GM12801 (cell line): ENCODE results near the gene LRRC71.

ENCODE experiments used
- TF ChIP-seq, protein P1 (sequence below): IDR thresholded peaks from one replicate; pipeline ENCODE4 v1.5.1; 2011; ENCODE audit warnings: control low read depth; ENCODE audit not compliant: insufficient read length; ENCODE audit errors: extremely low read depth

LRRC71 gene

DNA sequence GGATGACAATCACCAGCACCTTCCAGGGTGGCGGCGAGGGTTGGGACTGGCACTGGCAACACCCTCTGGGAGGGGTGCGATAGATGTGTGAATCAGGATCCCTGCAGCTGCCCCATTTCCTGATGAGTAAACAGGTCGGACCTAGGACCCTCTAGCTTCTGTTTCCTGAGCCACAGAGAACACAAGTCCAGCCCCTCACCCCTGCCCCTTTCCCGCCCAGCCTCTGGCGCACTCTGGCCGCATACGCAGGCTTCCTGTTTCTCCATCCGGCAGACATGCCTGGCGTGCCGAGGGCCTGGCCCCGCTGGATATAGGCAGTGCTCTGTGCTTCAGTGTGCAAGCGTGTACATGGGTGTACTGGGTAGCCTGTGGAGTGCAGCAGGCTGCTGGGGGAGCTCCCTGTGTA lies 22.3 kb upstream of the LRRC71 start:
- TF ChIP-seq, protein P1, sequence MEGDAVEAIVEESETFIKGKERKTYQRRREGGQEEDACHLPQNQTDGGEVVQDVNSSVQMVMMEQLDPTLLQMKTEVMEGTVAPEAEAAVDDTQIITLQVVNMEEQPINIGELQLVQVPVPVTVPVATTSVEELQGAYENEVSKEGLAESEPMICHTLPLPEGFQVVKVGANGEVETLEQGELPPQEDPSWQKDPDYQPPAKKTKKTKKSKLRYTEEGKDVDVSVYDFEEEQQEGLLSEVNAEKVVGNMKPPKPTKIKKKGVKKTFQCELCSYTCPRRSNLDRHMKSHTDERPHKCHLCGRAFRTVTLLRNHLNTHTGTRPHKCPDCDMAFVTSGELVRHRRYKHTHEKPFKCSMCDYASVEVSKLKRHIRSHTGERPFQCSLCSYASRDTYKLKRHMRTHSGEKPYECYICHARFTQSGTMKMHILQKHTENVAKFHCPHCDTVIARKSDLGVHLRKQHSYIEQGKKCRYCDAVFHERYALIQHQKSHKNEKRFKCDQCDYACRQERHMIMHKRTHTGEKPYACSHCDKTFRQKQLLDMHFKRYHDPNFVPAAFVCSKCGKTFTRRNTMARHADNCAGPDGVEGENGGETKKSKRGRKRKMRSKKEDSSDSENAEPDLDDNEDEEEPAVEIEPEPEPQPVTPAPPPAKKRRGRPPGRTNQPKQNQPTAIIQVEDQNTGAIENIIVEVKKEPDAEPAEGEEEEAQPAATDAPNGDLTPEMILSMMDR, result no peak

DNA sequence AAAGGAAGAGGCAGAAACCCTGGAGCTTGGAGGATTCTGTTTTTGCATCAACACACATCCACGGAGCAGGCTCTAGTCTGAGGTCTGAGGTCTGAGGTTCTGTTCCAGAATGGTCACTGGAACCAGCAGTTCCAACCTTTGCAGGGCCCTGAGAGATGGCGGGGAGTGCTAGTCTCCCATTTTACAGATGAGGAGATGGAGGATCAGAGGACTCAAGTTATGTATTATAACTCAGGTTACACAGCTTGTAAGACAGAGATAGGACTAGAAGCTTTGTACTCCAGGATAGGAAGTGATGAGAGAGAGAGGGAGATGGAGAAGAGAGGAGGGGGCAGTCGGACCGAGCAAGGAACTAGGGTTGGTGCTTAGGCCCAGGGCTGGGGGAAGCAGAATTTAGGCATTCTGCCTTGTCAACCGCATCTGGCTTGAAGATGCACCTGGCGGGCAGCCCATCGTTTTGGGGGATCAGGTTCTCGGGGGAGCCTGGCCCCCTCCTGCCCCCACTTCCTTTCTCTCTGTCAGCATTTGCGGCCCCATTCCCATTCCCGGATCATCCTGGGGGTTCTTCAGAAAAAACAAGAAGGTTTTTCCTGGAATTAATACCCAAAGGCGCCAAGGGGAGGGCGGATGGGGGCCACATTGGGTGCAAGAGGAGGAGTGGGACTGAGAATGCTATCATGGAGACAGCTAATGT lies 21.3 kb upstream of the LRRC71 start:
- TF ChIP-seq, protein P1, result no peak

DNA sequence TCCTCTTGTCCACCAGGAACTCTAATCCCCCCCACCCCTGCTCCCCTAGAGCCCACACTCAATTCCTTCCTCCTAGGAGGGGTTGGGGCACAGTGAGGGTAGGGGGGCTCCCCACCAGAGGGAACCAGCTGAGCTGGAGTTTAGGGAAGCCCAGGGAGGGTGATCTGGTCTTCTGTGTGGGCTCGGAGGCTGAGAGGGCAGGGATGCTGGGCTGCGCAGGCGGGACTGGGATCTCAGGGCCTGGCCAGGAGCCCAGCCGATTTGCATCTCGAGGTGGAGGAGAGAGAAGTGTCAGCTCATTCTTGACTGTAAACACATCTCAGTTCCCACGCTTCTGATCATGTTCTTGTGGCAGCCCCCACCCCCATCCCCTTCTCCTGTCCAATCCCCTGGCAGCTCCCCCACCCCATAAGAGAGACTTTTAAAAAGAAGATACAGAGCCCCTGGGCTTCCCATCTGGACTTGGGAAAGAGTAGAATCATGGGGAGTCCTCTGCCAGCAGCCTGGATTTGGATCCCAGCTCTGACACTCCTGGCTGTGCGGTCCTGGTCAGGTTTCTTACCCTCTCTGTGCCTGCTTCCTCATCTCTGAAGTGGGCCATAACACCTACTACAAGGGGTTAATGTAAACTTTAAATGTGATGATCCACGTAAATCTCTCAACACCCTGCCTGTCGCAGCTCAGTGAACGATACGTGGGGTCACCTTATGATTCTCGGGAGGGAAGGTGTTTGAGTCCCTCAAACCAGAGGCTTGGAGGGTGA lies 20.3 kb upstream of the LRRC71 start:
- TF ChIP-seq, protein P1, result no peak

DNA sequence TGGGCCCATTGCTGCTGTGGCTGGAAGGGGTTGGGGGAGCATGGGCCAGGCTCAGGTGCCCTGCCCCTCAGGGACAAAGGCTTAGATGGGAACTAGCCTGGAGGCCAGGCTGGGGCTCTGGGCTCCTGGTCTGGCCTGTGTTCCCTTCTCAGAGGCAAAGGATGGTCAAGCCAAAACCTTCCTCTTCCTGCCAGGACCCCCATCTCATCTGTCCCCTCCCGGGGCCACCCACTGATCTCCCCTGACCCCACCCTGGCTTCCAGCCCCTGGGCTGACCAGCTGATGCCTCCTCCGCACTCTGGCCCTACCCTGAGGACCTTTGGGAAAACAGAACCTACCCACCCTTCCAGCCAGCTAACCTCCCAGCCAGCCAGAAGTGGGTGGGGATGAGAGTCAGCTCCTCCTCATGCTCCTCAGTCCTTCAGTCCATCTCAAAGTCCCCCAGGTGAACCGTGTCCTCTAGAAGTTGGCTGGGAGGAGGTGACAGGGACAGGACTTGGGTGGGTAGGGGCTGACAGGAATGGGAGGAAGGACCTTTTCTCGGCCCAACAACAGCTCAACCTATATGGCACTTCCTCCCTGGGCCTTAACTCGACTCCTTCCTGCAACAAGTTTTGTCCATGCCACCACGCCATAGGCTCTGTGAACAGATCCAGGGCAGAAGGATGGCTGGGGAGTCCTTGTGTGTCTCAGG lies 19.4 kb upstream of the LRRC71 start:
- TF ChIP-seq, protein P1, result no peak

DNA sequence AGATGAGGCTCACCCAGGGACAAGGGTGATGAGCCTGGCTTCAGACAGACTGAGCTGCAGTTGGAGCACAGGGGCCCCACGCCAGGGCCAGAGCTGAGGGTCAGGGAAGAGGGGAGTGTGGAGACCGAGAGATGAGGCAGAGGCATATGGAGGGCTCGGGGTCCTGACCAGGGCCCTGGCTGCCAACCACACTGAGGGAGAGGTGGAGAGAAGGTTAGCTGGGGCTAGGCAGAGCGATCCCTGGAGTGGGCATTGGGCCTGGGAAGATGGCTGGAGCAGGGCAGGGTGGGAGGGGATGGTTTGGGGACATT lies 18.9 kb upstream of the LRRC71 start:
- TF ChIP-seq, protein P1, result no peak

DNA sequence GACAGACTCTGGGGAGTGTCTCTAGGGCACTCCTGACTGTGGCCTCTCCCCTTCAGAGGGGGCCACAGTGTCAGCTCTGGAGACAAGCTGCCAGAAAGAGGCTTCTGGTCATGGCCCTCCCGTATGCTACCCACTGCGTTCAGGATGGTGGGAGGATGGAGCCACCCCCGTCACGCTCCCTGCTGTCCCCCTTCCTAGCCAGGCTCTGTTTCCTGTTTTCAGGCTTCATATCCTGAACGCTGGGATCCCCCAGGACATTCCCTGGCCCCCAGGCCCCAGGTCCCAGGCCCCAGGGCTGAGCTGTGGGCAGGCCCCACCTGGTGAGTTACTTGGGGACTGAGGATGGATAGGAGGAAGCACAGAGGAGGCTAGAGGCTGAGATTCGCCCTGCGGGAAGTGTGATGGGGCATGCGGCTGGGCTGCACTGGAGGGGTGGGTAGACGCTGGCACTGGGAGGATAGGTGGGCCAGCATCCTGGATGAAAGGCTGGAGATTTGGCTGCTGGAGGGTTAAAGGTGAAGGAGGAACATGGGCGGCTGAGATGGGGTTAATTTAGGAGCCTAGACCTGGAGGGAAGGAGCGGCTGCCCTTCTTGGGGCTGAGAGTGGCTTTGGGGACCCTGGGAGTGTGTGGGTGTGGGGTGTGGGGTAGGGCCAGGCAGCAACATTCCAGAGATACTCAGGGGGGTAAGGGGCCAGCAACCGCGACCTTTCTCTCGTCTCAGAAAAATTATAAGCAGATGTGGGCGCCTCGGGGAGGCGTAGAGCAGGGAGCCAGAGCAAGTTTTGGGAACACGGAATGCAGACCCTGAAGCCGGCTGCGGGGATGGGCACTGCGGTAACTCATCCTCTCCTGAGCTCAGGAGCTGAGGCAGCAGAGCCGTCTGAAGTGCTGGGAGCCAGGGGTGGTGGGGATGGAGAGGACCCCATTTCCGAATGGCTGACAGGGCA lies 18.2 kb upstream of the LRRC71 start:
- TF ChIP-seq, protein P1, result no peak
